ENCODE results near the gene C19orf18.

C19orf18 gene

GRCh38 chr19:57947419-57948134, 26.8 kb downstream of the C19orf18 start, which contains the start of gene ZNF256:
Gene ZNF256 (minus strand): TSS chr19:57947706. CDS start chr19:57947474, 232 bp downstream.
- peak; percentile 76 to 79 for DNase-seq (ENCODE audit: low read depth in 2 of 2)

GRCh38 chr19:57947088-57947418, 27.3 kb downstream of the C19orf18 start:
- DNase-seq (ENCODE audit: low read depth in 2 of 2) = no peak

- DNase-seq (ENCODE audit: low read depth in 2 of 2) = no peak
These were observed 28.0 kb downstream of the C19orf18 start for GRCh38 chr19:57946316-57946715.

- no peak for DNase-seq (ENCODE audit: low read depth in 2 of 2)
These were observed 32.7 kb downstream of the C19orf18 start for GRCh38 chr19:57941593-57941992.

GRCh38 chr19:57935731-57936130, 38.6 kb downstream of the C19orf18 start:
- DNase-seq (ENCODE audit: low read depth in 2 of 2) = no peak

GRCh38 chr19:57934820-57935665, 39.3 kb downstream of the C19orf18 start, which contains the start of gene ZNF418:
Gene ZNF418 (minus strand): TSS chr19:57935402. CDS start chr19:57933822, 1,580 bp downstream.
- peak; percentile 64 to 67 for DNase-seq (ENCODE audit: low read depth in 2 of 2)

GRCh38 chr19:57927587-57927986, 46.7 kb downstream of the C19orf18 start:
- no peak for DNase-seq (ENCODE audit: low read depth in 2 of 2)

- DNase-seq (ENCODE audit: low read depth in 2 of 2) = peak; percentile 86 to 87
These were observed 58.0 kb downstream of the C19orf18 start, which contains the start of gene ZNF417 for GRCh38 chr19:57916168-57916995. Gene ZNF417 (minus strand): TSS chr19:57916592. CDS start chr19:57916411, 181 bp downstream.

- no peak for DNase-seq (ENCODE audit: low read depth in 2 of 2)
These were observed 59.8 kb downstream of the C19orf18 start for GRCh38 chr19:57914531-57914930.

All from fibroblast of skin of left biceps (primary cell).